ENCODE data around the gene COL5A1. TPM values are rescaled to one million over a fixed set of nuclear protein-coding genes. Genes with fewer than 3 reads are reported as not detected.

The COL5A1 gene
- total RNA-seq, 1 experiment from 2014 or later, result 9.5 TPM

DNA sequence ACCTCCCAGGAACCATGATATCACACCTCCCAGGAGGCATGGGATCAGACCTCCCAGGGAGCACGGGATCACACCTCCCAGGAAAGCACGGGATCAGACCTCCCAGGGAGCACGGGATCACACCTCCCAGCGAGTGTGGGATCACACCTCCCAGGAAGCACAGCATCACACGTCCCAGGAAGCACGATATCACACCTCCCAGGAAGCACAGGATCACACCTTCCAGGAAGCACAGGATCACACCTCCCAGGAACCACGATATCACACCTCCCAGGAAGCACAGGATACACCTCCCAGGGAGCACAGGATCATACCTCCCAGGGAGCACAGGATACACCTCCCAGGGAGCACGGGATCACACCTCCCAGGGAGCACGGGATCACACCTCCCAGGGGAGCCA lies 209.0 kb downstream of the COL5A1 start:
- H4K20me1 ChIP-seq (ENCODE audit: control insufficient read depth, insufficient read depth, insufficient read length), result no peaks in the 10 kb centered on the region
- no peak overlapping the region for H2AFZ ChIP-seq (ENCODE audit: low read length)
- H3K27me3 ChIP-seq (ENCODE audit: insufficient read depth, low read length), result no peaks in the 10 kb centered on the region
- H3K14ac ChIP-seq (ENCODE audit: insufficient read depth, low read length), result no peak overlapping the region
- H3K27ac Mint-ChIP-seq, result no peak overlapping the region
- no peak overlapping the region for H3K18ac ChIP-seq (ENCODE audit: insufficient read length, low read depth, low read length)
- no peak overlapping the region for H3K4me3 Mint-ChIP-seq
- no peak overlapping the region for H3K27ac ChIP-seq (ENCODE audit: insufficient read length, low read depth, low read length)
- no peak overlapping the region for H2AK5ac ChIP-seq (ENCODE audit: insufficient read length, low read length)
- H3K23ac ChIP-seq (ENCODE audit: insufficient read length, low read depth, low read length), result no peak overlapping the region
- no CpG with 5 or more reads among the region's 9 CpGs for WGBS (ENCODE audit: extremely low coverage, insufficient read length, low lambda C conversion rate)
- peaks cover 4% of the 10 kb centered on the region for H3K27me3 Mint-ChIP-seq (ENCODE audit: low read depth)
- no peak overlapping the region for H4K8ac ChIP-seq (replicated peaks; ENCODE audit: insufficient read length, low read depth, low read length)
- no peak overlapping the region for H3K4ac ChIP-seq (ENCODE audit: low read depth, low read length)
- no peak overlapping the region for H2BK15ac ChIP-seq (ENCODE audit: low read depth, low read length)
- no peak overlapping the region for H3K4me2 ChIP-seq (ENCODE audit: insufficient read depth, insufficient read length, low read length)
- no peaks in the 10 kb centered on the region; a peak in 1 of 7 replicates for H3K36me3 Mint-ChIP-seq (ENCODE audit: insufficient read depth in 1 of 3, low read depth in 3 of 3)
- H3K79me2 ChIP-seq (ENCODE audit: insufficient read depth, low read length), result no peaks in the 10 kb centered on the region
- H2BK120ac ChIP-seq (ENCODE audit: low read depth, low read length, poor library complexity, severe bottlenecking), result no peak overlapping the region
- peaks cover 5% of the 10 kb centered on the region for H3K9me3 ChIP-seq (ENCODE audit: control insufficient read depth, low read depth, low read length)
- H3K79me1 ChIP-seq (ENCODE audit: insufficient read depth, low read depth, low read length, poor library complexity, severe bottlenecking), result no peaks in the 10 kb centered on the region
- no peak overlapping the region for H3K9ac ChIP-seq (ENCODE audit: extremely low read depth, insufficient read length, low read length)
- no peak overlapping the region for H3T11ph ChIP-seq (ENCODE audit: low read length)
- H4K5ac ChIP-seq (ENCODE audit: insufficient read length, low read depth, low read length), result no peak overlapping the region
- H4K91ac ChIP-seq (ENCODE audit: insufficient read length, low read depth, low read length), result no peak overlapping the region
- no peaks in the 10 kb centered on the region for H3K4me1 Mint-ChIP-seq
- no peak overlapping the region for H2BK5ac ChIP-seq (ENCODE audit: insufficient read length, low read length)
- H2BK12ac ChIP-seq (ENCODE audit: insufficient read length, low read depth, low read length), result no peak overlapping the region
- H2BK20ac ChIP-seq (ENCODE audit: low read depth, low read length, poor library complexity, severe bottlenecking), result no peak overlapping the region
- peaks cover 7 to 8% of the 10 kb centered on the region in 2 experiments; a peak in 3 of 5 replicates for H3K9me3 Mint-ChIP-seq
- H3K56ac ChIP-seq (ENCODE audit: insufficient read length, low read depth, low read length), result no peak overlapping the region
- TF ChIP-seq, protein P1, sequence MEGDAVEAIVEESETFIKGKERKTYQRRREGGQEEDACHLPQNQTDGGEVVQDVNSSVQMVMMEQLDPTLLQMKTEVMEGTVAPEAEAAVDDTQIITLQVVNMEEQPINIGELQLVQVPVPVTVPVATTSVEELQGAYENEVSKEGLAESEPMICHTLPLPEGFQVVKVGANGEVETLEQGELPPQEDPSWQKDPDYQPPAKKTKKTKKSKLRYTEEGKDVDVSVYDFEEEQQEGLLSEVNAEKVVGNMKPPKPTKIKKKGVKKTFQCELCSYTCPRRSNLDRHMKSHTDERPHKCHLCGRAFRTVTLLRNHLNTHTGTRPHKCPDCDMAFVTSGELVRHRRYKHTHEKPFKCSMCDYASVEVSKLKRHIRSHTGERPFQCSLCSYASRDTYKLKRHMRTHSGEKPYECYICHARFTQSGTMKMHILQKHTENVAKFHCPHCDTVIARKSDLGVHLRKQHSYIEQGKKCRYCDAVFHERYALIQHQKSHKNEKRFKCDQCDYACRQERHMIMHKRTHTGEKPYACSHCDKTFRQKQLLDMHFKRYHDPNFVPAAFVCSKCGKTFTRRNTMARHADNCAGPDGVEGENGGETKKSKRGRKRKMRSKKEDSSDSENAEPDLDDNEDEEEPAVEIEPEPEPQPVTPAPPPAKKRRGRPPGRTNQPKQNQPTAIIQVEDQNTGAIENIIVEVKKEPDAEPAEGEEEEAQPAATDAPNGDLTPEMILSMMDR (conservative IDR thresholded peaks at IDR 0.05), result no peak
- H3K4me1 ChIP-seq (ENCODE audit: insufficient read depth, low read length), result no peaks in the 10 kb centered on the region
- DNase-seq, result no peak
- no peaks in the 10 kb centered on the region for H3K23me2 ChIP-seq (ENCODE audit: insufficient read length, low read depth, low read length, poor library complexity, severe bottlenecking)
